HepG2 (cell line): ENCODE results near the gene MTSS2. TPM values are rescaled to one million over a fixed set of nuclear protein-coding genes. Genes with fewer than 3 reads are reported as not detected.

Experiments used
- ATF7 ChIP-seq, 2 experiments: fragments of 450-650 bp in 1 of 2; sonication (generic) in 1 of 2; formaldehyde crosslinking in 1 of 2; IDR thresholded peaks; 2 replicates each; pipeline versions ENCODE4 v1.4.0 to v1.6.1; 2016 to 2020; ENCODE audit warnings: antibody characterized with exemption in 1 of 2, mild to moderate bottlenecking in 1 of 2, missing genetic modification reagents in 1 of 2
- ATRX ChIP-seq: sonication (generic); formaldehyde crosslinking; IDR thresholded peaks from 2 replicates; pipeline ENCODE4 v1.4.0; 2020; ENCODE audit warnings: missing genetic modification reagents, borderline replicate concordance
- CAMTA2 ChIP-seq: sonication (generic); formaldehyde crosslinking; IDR thresholded peaks from 2 replicates; pipeline ENCODE4 v1.4.0; 2020; ENCODE audit warnings: mild to moderate bottlenecking, missing genetic modification reagents, borderline replicate concordance
- DDIT3 ChIP-seq: sonication (generic); formaldehyde crosslinking; IDR thresholded peaks from 2 replicates; pipeline ENCODE4 v1.4.0; 2020; ENCODE audit warnings: mild to moderate bottlenecking, missing genetic modification reagents
- ESRRA ChIP-seq: sonication (generic); formaldehyde crosslinking; IDR thresholded peaks from 2 replicates; pipeline ENCODE4 v1.5.1; 2020; ENCODE audit warnings: mild to moderate bottlenecking, low read depth, missing genetic modification reagents
- FOXA1 ChIP-seq, 2 experiments: fragments of 450-650 bp in 1 of 2; sonication (generic) in 1 of 2; formaldehyde crosslinking in 1 of 2; IDR thresholded peaks; 2 replicates each; pipeline versions ENCODE4 v1.4.0 to v1.6.1; 2016 to 2020; ENCODE audit warnings: missing genetic modification reagents in 1 of 2
- HMGXB4 ChIP-seq, 2 experiments: sonication (generic) in 1 of 2; formaldehyde crosslinking in 1 of 2; IDR thresholded peaks; 2 replicates each; pipeline versions ENCODE4 v1.4.0 to v1.6.1; 2018 to 2020; ENCODE audit warnings: missing genetic modification reagents in 2 of 2, borderline replicate concordance in 1 of 2, low read depth in 1 of 2, mild to moderate bottlenecking in 1 of 2, missing biosample characterization in 1 of 2
- MAF1 ChIP-seq: sonication (generic); formaldehyde crosslinking; IDR thresholded peaks from 2 replicates; pipeline ENCODE4 v1.5.0; 2020; ENCODE audit warnings: missing genetic modification reagents, borderline replicate concordance
- MXI1 ChIP-seq: IDR thresholded peaks from 3 replicates; pipeline ENCODE4 v1.6.1; 2012; ENCODE audit warnings: low read depth, low read length, inconsistent platforms, borderline replicate concordance
- NFE2L2 ChIP-seq: fragments of 150-350 bp; IDR thresholded peaks from 2 replicates; pipeline ENCODE4 v1.6.1; 2014; ENCODE audit warnings: low read length
- NFYB ChIP-seq: sonication (generic); formaldehyde crosslinking; IDR thresholded peaks from 2 replicates; pipeline ENCODE4 v1.4.0; 2020; ENCODE audit warnings: missing genetic modification reagents
- PITX1 ChIP-seq: sonication (generic); formaldehyde crosslinking; IDR thresholded peaks from 2 replicates; pipeline ENCODE4 v1.5.1; 2020; ENCODE audit warnings: mild to moderate bottlenecking, missing genetic modification reagents
- SIX4 ChIP-seq: sonication (generic); formaldehyde crosslinking; IDR thresholded peaks from 2 replicates; pipeline ENCODE4 v1.4.0; 2020; ENCODE audit warnings: missing genetic modification reagents
- SPEN ChIP-seq: sonication (generic); formaldehyde crosslinking; IDR thresholded peaks from 2 replicates; pipeline ENCODE4 v1.5.1; 2020; ENCODE audit warnings: low read depth, mild to moderate bottlenecking, missing genetic modification reagents
- YY1 ChIP-seq: IDR thresholded peaks from 2 replicates; pipeline ENCODE4 v1.6.1; 2011; ENCODE audit warnings: low read length, low read depth, moderate library complexity, mild to moderate bottlenecking; ENCODE audit not compliant: insufficient read depth, insufficient replicate concordance
- ZFP91 ChIP-seq: sonication (generic); formaldehyde crosslinking; IDR thresholded peaks from 2 replicates; pipeline ENCODE4 v1.9.0; 2022; ENCODE audit warnings: missing genetic modification reagents, mild to moderate bottlenecking, borderline replicate concordance
- ZNF326 ChIP-seq: sonication (generic); formaldehyde crosslinking; IDR thresholded peaks from 2 replicates; pipeline ENCODE4 v1.4.0; 2020; ENCODE audit warnings: missing genetic modification reagents, borderline replicate concordance
- ZNF777 ChIP-seq: sonication (generic); formaldehyde crosslinking; IDR thresholded peaks from 2 replicates; pipeline ENCODE4 v1.4.0; 2020; ENCODE audit warnings: missing genetic modification reagents
- ZSCAN31 ChIP-seq: sonication (generic); formaldehyde crosslinking; IDR thresholded peaks from 2 replicates; pipeline ENCODE4 v1.5.0; 2020; ENCODE audit warnings: low read depth, mild to moderate bottlenecking, missing genetic modification reagents
- polyA plus RNA-seq, 8 experiments: library from polyadenylated mRNA; depleted of rRNA in 3 of 8; stranded (reverse) in 7 of 8; unstranded in 1 of 8; fragments of >200 nt; fragmentation: Illumina TruSeq in 4 of 8; extraction: Trizol in 4 of 8; gene quantifications; 2 replicates each; pipeline versions ENCODE4 v1.2.1 to v1.2.3, GENCODE V29; 2011 to 2016; ENCODE audit warnings: low read depth in 4 of 8, missing spikeins in 1 of 8, mixed read lengths in 1 of 8; ENCODE audit not compliant: insufficient read depth in 1 of 8
- total RNA-seq, 5 experiments: library from RNA; depleted of rRNA; stranded (reverse); fragments of >200 nt; fragmentation: Illumina TruSeq; extraction: Trizol; gene quantifications; 2 replicates each; pipeline ENCODE4 v1.2.3, GENCODE V29; 2016; ENCODE audit warnings: low read depth in 1 of 5
- TF ChIP-seq, protein P1 (sequence below): sonication (generic); formaldehyde crosslinking; IDR thresholded peaks from 2 replicates; pipeline ENCODE4 v1.5.1; 2020; ENCODE audit warnings: mild to moderate bottlenecking, missing genetic modification reagents
- TF ChIP-seq, protein P2 (sequence below): sonication (generic); formaldehyde crosslinking; conservative IDR thresholded peaks from 2 replicates; pipeline ENCODE4 v1.4.0; 2020; ENCODE audit warnings: missing genetic modification reagents

MTSS2 gene
- total and polyA plus RNA-seq, 2 of the 13 experiments (the other 11 are each of a cell fraction or from before 2014, with no cell fraction given): 132 to 242 TPM

GRCh38 chr16:70685938-70686375, at the start of gene MTSS2 (continued):
- no peak for TF ChIP-seq ZFP91 (CRISPR knock-in tag)
- TF ChIP-seq MXI1: peak; percentile 76; the same call in 2 of the 3 replicates
- no peak for TF ChIP-seq ATRX (CRISPR knock-in tag)
- no peak for TF ChIP-seq CAMTA2
- TF ChIP-seq FOXA1 (IDR thresholded peaks at IDR 0.05): no peak
- TF ChIP-seq FOXA1 (CRISPR knock-in tag; IDR thresholded peaks at IDR 0.05): no peak
- TF ChIP-seq SIX4 (CRISPR knock-in tag): peak; percentile 97
- TF ChIP-seq, protein P1, sequence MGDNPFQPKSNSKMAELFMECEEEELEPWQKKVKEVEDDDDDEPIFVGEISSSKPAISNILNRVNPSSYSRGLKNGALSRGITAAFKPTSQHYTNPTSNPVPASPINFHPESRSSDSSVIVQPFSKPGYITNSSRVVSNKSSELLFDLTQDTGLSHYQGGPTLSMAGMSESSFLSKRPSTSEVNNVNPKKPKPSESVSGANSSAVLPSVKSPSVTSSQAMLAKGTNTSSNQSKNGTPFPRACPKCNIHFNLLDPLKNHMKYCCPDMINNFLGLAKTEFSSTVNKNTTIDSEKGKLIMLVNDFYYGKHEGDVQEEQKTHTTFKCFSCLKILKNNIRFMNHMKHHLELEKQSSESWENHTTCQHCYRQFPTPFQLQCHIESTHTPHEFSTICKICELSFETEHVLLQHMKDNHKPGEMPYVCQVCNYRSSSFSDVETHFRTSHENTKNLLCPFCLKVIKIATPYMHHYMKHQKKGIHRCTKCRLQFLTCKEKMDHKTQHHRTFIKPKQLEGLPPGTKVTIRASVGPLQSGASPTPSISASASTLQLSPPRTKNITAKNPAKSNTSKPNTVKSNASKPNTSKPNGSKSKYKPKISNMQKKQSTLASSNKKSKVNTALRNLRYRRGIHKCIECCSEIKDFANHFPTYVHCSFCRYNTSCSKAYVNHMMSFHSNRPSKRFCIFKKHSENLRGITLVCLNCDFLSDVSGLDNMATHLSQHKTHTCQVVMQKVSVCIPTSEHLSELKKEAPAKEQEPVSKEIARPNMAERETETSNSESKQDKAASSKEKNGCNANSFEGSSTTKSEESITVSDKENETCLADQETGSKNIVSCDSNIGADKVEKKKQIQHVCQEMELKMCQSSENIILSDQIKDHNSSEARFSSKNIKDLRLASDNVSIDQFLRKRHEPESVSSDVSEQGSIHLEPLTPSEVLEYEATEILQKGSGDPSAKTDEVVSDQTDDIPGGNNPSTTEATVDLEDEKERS (CRISPR knock-in tag): no peak
- peak; percentile 54 for TF ChIP-seq ZNF777 (CRISPR knock-in tag)
- TF ChIP-seq MAF1 (CRISPR knock-in tag): peak; percentile 56; the same call in 1 of the 2 replicates
- TF ChIP-seq ZNF326 (CRISPR knock-in tag): 0 out of 2 replicates have a peak, but pooled peaks have one; percentile 49
- TF ChIP-seq ATF7 (IDR thresholded peaks at IDR 0.05): no peak
- no peak for TF ChIP-seq ATF7 (CRISPR knock-in tag; IDR thresholded peaks at IDR 0.05)
- TF ChIP-seq HMGXB4 (CRISPR knock-in tag; IDR thresholded peaks at IDR 0.05; ENCODE audit: borderline replicate concordance in 1 of 2, low read depth in 1 of 2): no peak
- TF ChIP-seq, protein P2, sequence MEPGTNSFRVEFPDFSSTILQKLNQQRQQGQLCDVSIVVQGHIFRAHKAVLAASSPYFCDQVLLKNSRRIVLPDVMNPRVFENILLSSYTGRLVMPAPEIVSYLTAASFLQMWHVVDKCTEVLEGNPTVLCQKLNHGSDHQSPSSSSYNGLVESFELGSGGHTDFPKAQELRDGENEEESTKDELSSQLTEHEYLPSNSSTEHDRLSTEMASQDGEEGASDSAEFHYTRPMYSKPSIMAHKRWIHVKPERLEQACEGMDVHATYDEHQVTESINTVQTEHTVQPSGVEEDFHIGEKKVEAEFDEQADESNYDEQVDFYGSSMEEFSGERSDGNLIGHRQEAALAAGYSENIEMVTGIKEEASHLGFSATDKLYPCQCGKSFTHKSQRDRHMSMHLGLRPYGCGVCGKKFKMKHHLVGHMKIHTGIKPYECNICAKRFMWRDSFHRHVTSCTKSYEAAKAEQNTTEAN: peak; percentile 62; the same call in 1 of the 2 replicates
- TF ChIP-seq DDIT3 (CRISPR knock-in tag): no peak
- TF ChIP-seq SPEN (CRISPR knock-in tag): peak; percentile 88
- 0 out of 2 replicates have a peak, but pooled peaks have one; percentile 50 for TF ChIP-seq ESRRA (CRISPR knock-in tag)
- TF ChIP-seq YY1: peak; percentile 48
- TF ChIP-seq NFE2L2: no peak
- TF ChIP-seq PITX1 (CRISPR knock-in tag): 0 out of 2 replicates have a peak, but pooled peaks have one; percentile 5
- 0 out of 2 replicates have a peak, but pooled peaks have one; percentile 12 for TF ChIP-seq NFYB (CRISPR knock-in tag)
- peak; percentile 79 for TF ChIP-seq ZSCAN31 (CRISPR knock-in tag)
